ENCODE results near the gene N4BP2L2.

DNA sequence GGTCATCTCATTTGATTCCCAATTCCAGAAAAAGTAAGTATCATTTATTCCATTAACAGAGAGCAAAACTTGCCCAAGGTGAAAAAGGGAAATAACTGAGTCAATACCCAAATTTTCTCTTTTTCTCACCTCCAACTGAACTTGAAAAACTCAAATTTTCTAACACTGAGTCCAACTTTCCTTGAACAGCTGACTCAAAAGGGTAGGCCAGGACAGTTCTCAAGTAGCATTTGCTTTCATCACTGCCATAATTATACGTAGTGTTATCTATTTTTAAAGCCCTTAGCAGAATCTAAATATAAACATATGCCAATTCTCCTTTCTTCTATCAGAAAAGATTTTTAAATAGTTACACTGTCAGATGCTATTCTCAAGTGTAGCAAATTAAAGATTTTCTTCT is 3.5 kb downstream of the N4BP2L2 start:
- TF ChIP-seq, protein P1, sequence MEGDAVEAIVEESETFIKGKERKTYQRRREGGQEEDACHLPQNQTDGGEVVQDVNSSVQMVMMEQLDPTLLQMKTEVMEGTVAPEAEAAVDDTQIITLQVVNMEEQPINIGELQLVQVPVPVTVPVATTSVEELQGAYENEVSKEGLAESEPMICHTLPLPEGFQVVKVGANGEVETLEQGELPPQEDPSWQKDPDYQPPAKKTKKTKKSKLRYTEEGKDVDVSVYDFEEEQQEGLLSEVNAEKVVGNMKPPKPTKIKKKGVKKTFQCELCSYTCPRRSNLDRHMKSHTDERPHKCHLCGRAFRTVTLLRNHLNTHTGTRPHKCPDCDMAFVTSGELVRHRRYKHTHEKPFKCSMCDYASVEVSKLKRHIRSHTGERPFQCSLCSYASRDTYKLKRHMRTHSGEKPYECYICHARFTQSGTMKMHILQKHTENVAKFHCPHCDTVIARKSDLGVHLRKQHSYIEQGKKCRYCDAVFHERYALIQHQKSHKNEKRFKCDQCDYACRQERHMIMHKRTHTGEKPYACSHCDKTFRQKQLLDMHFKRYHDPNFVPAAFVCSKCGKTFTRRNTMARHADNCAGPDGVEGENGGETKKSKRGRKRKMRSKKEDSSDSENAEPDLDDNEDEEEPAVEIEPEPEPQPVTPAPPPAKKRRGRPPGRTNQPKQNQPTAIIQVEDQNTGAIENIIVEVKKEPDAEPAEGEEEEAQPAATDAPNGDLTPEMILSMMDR (IDR thresholded peaks at IDR 0.05), result no peak
- TF ChIP-seq POLR2AphosphoS5 (IDR thresholded peaks at IDR 0.05), result no peak

Measured in breast epithelium (tissue), 3 donors.